HFFc6 (cell line): ENCODE data around the gene MSI2. TPM values are rescaled to one million over a fixed set of nuclear protein-coding genes. Genes with fewer than 3 reads are reported as not detected.
A peak's percentile ranks its signal among the peaks of the same experiment; 100 is the strongest.

ENCODE experiments used
- DNase-seq: peaks from one replicate; pipeline ENCODE4 v3.0.0-alpha.2; 2018
- H3K27ac Mint-ChIP-seq: 2 replicates; pipeline ENCODE4 v1.8.0; 2020; ENCODE audit warnings: mild to moderate bottlenecking, mixed read lengths
- H3K27me3 Mint-ChIP-seq: 2 replicates; pipeline ENCODE4 v1.8.0; 2021; ENCODE audit warnings: mild to moderate bottlenecking, moderate library complexity, mixed read lengths; ENCODE audit not compliant: insufficient read depth
- H3K36me3 Mint-ChIP-seq: 2 replicates; pipeline ENCODE4 v1.8.0; 2021; ENCODE audit warnings: low read depth, mixed read lengths
- H3K4me1 Mint-ChIP-seq: 2 replicates; pipeline ENCODE4 v1.8.0; 2020; ENCODE audit warnings: low read depth, mixed read lengths
- H3K4me3 Mint-ChIP-seq: 2 replicates; pipeline ENCODE4 v1.8.0; 2020; ENCODE audit warnings: mild to moderate bottlenecking, moderate library complexity, mixed read lengths
- H3K9me3 Mint-ChIP-seq: 2 replicates; pipeline ENCODE4 v1.8.0; 2020; ENCODE audit warnings: mild to moderate bottlenecking, mixed read lengths
- total RNA-seq, 6 experiments: library from RNA; stranded (reverse); fragmentation: NEBNext Ultra II Directional; extraction: Animal tissue kit (Norgen Biotek cat#: 25700); gene quantifications; 2 replicates in 1 of 6; 3 replicates in 5 of 6; pipeline ENCODE4 v1.2.3, GENCODE V29; 2021
- TF ChIP-seq, protein P1 (sequence below): fragments of 200-600 bp; sonication (generic); IDR thresholded peaks from 2 replicates; pipeline ENCODE4 v1.5.0; 2021; ENCODE audit warnings: antibody characterized with exemption, mild to moderate bottlenecking

The MSI2 gene
- total RNA-seq, 6 experiments from 2014 or later, result 53.5 to 71.7 (median 55.0) TPM

DNA sequence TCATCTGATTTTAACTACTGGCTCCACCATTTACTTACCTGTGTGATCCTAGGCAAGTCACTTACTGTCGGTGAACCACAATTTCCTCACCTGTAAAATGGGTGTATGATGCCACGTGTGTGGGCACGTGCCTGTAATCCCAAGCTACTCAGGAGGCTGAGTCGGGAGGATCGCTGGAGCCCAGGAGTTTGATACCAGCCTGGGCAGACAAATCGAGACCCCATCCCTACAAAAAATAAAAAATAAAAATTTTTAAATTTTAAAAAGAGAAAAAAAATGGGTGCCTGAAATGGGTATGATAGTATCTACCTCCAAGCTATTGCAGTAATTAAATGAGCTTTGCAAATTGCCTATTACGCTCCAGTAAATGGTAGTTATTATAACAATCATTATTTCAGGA is 263.5 kb downstream of the MSI2 start:
- Mint-ChIP-seq H3K27ac (peak overlapping the region; percentile 73; the same call in 1 of the 2 replicates), H3K36me3 (peaks cover 12% of the 10 kb centered on the region; the same call in 1 of the 2 replicates), H3K27me3 (no peaks in the 10 kb centered on the region), H3K4me1 (peaks cover 41% of the 10 kb centered on the region), H3K4me3 (no peak overlapping the region), H3K9me3 (0 out of 2 replicates have a peak, but pooled peaks cover 3% of the 10 kb centered on the region)
- no peak for DNase-seq
- TF ChIP-seq, protein P1, sequence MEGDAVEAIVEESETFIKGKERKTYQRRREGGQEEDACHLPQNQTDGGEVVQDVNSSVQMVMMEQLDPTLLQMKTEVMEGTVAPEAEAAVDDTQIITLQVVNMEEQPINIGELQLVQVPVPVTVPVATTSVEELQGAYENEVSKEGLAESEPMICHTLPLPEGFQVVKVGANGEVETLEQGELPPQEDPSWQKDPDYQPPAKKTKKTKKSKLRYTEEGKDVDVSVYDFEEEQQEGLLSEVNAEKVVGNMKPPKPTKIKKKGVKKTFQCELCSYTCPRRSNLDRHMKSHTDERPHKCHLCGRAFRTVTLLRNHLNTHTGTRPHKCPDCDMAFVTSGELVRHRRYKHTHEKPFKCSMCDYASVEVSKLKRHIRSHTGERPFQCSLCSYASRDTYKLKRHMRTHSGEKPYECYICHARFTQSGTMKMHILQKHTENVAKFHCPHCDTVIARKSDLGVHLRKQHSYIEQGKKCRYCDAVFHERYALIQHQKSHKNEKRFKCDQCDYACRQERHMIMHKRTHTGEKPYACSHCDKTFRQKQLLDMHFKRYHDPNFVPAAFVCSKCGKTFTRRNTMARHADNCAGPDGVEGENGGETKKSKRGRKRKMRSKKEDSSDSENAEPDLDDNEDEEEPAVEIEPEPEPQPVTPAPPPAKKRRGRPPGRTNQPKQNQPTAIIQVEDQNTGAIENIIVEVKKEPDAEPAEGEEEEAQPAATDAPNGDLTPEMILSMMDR, result no peak

DNA sequence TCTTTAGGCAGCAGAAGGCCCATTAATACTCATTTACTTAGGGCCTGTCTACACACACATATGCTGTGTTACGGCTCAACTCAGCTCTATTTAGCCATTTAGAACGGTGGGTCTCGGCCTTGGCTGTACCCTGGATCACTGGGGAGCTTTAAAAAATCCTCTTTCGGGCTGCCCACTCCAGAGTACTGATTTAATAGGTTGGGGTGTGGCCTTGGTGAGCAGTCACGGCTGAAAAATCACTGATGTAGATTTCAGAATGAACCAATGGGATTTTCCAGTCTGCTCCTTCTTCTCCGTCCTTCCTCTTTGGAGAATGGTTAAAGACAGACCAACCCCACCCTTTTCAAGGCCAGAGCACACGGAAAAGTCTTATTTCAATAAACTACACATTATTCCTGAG is 265.3 kb downstream of the MSI2 start:
- peaks cover 25% of the 10 kb centered on the region for H3K4me1 Mint-ChIP-seq
- peaks cover 12% of the 10 kb centered on the region; the same call in 1 of the 2 replicates for H3K36me3 Mint-ChIP-seq
- H3K9me3 Mint-ChIP-seq, result 0 out of 2 replicates have a peak, but pooled peaks cover 3% of the 10 kb centered on the region
- no peaks in the 10 kb centered on the region; the same call in 1 of the 2 replicates for H3K27me3 Mint-ChIP-seq
- no peak overlapping the region for H3K4me3 Mint-ChIP-seq
- H3K27ac Mint-ChIP-seq, result no peak overlapping the region
- TF ChIP-seq, protein P1, result no peak
- DNase-seq, result no peak

DNA sequence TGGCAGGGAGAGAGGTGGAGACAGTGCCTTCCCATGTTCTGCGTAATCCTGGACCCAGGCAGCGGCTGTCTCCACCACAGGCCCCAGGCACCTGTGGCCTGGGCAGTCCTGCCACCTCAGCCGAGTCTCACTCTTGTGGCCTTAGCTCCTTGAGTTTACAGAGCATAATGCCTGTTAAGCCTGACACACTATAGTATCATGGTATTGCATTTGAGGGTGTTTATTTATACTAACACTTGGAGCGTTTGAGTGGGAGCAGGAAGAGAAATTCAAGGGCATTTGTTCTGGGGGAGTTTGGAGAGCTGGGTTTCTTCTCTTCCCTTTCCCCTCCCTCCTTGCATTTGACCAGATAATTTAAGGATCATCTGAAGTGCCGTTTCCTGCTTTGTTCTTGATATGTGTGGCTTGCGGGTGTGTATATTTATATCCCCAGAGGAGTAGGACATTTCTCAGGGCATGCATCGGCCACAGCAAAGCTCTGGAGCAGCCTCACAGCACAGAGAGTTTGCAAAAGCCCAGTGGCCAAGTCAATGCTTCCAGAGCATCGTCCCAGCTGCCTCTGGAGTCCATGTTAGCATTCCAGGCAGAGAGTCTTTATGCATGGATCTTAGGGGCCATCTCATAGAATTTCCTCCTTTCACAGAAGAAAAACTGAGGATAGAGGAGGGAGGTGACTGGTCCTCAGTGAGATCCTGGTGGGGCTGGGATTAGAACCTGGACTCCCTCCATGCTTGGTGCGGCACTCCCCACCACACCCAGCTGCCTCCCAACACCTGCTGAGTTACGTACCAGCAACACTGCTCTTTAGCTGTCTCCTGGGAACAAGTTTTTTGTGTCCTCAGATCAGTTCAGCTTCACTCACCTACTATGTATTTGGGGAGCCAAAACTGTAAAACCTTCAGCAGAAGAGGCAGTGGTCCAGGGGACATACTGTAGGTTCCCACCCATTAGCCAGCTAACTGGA is 266.0 kb downstream of the MSI2 start:
- Mint-ChIP-seq H3K27me3 (no peaks in the 10 kb centered on the region; the same call in 1 of the 2 replicates), H3K27ac (peak overlapping the region; percentile 92), H3K4me1 (peaks cover 18% of the 10 kb centered on the region), H3K9me3 (0 out of 2 replicates have a peak, but pooled peaks cover 3% of the 10 kb centered on the region), H3K4me3 (no peak overlapping the region), H3K36me3 (peaks cover 12% of the 10 kb centered on the region; the same call in 1 of the 2 replicates)
- TF ChIP-seq, protein P1, result no peak
- no peak for DNase-seq

DNA sequence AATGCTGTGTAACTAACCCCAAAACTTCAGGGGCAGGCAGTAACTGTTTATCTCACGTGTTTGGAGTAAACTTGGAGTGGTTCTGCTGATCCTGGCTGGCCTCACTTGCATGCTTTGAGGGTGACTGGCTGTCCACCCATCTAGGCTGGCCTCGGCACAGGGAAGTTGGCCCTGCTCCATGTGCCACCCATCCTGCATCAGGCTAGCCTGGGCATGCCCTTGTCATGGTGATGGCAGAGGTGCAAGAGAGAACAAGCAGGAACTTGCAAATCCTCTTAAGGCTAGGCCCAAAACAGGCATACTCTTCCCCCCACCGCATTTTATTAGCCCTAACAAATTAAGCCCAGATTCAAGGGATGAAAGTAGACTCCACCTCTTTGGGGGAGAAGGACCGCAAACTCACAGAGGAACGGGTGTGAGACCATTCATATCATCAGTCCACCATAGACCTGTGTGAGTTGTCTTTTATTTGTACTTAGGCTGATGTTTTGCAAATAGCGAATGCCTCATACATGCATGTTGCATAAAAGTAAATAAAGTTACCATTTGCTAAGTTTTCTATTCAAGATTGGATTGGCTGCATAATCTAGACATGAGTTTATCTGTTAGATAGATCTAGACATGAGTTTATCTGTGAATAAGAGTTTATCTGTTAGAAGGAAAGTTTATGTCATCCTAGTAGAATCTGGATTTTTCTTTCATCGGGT is 267.8 kb downstream of the MSI2 start:
- H3K27me3 Mint-ChIP-seq, result no peaks in the 10 kb centered on the region; the same call in 1 of the 2 replicates
- DNase-seq, result peak; percentile 76
- peak overlapping the region; percentile 92 for H3K27ac Mint-ChIP-seq
- H3K4me1 Mint-ChIP-seq, result peaks cover 7% of the 10 kb centered on the region
- peaks cover 12% of the 10 kb centered on the region; the same call in 1 of the 2 replicates for H3K36me3 Mint-ChIP-seq
- TF ChIP-seq, protein P1, result no peak
- 0 out of 2 replicates have a peak, but pooled peaks cover 3% of the 10 kb centered on the region for H3K9me3 Mint-ChIP-seq
- H3K4me3 Mint-ChIP-seq, result peak overlapping the region; percentile 35

DNA sequence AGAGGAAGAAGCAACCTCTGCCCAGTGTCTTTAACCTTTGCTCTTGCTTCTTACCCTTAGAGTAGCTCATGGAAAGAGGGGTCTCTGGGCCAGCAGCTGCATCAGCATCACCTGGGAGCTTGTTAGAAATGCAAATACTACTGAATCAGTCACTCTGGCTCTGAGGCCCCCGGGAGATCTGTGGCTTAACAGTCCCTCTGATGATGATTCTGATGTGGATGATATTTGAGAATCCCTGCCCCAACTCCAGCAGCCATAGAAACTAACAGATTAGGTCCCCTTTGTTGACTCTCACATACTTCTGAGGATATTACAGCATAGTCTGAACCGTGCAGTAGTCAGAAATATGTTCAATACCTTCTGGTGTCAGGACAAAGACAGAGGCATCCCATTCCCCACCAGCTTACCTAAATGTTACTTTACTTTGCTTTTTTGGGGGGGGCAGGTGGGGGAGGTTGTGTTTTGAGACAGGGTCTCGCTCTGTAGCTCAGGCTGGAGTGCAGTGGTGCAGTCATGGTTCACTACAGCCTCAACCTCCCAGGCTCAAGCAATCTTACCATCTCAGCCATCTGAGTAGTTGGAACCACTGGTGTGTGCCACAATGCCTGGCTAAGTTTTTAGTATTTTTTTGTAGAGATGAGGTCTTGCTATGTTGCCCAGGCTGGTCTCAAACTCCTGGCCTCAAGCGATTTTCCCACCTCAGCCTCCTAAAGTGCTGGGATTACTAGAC is 268.7 kb downstream of the MSI2 start:
- Mint-ChIP-seq H3K9me3 (0 out of 2 replicates have a peak, but pooled peaks cover 3% of the 10 kb centered on the region), H3K4me1 (peaks cover 9% of the 10 kb centered on the region), H3K36me3 (peaks cover 12% of the 10 kb centered on the region; the same call in 1 of the 2 replicates), H3K27ac (peak overlapping the region; percentile 92), H3K4me3 (no peak overlapping the region; the same call in 1 of the 2 replicates), H3K27me3 (no peaks in the 10 kb centered on the region; the same call in 1 of the 2 replicates)
- TF ChIP-seq, protein P1, result no peak
- no peak for DNase-seq
